Germinal center (tissue), 1 donor: Measurements from ENCODE around the gene GALNT1.
"Not testable (repeated sequence)": the region's sequence is repeated elsewhere in the genome, so short reads cannot be mapped to it uniquely, and the experiment has no call there.

Source experiments
- DNase-seq: peaks from one replicate; pipeline ENCODE4 v3.0.0; 2012; ENCODE audit warnings: mixed read lengths, low spot score

The GALNT1 gene

DNA sequence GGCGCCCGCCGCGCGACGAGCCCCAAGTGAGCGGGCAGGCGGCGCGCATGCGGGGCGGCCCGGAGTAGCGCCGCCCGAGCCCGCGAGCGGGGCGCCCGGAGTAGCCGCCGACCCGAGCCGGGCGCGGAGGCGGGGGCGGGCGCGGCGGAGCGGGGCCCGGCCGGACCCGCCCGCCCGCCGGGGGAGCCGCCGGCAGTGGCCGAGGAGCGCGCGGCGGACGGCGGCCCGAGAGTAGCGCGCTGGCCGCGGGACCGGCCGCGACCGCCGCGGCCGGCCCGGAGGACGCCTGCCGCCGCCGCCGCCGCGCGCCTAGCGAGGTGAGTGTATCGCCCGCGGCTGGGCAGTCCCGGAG is at the start of gene GALNT1:
Gene GALNT1 (plus strand): TSS at position 195 of the 352 bp plus-strand sequence. CDS start 72,923 bp downstream, outside the sequence.
- no peak for DNase-seq

GRCh38 chr18:35533916-35534405 is 47.6 kb upstream of the GALNT1 start:
- DNase-seq: no peak

DNA sequence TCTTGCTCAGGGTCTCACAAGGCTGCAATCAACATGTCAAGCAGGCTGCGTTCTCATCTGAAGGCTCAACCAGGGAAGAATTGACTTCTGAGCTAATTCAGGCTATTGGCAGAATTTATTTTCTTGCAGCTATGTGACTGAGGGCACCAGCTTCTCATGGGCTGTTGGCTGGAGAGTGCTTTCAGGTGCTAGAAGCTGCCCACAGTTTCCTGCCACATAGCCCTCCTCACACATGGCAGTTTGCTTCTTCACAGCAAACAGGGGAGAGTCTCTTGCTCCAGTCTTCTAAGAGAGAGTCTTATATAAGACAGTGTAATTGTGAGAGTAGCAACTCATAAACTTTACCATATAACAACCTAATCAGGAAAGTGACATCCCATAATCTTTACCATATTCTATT is 46.2 kb upstream of the GALNT1 start:
- DNase-seq: no peak

DNA sequence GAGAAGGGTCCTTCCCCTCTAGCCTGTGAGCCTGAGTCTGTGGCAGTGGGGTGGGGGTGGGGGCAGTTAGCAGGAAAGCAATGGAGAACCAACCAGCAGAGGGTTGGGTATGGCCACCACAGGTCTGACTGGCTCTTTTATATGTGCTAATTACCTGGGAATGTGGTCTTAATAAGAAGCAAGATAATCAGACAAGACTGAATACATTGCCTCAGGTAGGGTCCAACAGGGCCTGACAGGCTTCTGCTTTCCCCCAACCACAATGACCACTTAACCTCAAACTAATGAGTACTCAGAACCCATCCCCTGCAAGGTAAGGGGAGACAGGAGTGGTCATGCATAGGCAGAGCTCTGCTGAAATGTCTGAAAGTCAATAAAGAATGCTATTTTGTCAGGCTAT is 39.2 kb upstream of the GALNT1 start:
- DNase-seq: no peak

- no peak for DNase-seq
These were observed 34.4 kb upstream of the GALNT1 start for GRCh38 chr18:35547008-35547605.

GRCh38 chr18:35549564-35549963 is 32.0 kb upstream of the GALNT1 start:
- no peak for DNase-seq

GRCh38 chr18:35553300-35553699 is 28.2 kb upstream of the GALNT1 start:
- no peak for DNase-seq

GRCh38 chr18:35555538-35555937 is 26.0 kb upstream of the GALNT1 start:
- DNase-seq: not testable (repeated sequence)

DNA sequence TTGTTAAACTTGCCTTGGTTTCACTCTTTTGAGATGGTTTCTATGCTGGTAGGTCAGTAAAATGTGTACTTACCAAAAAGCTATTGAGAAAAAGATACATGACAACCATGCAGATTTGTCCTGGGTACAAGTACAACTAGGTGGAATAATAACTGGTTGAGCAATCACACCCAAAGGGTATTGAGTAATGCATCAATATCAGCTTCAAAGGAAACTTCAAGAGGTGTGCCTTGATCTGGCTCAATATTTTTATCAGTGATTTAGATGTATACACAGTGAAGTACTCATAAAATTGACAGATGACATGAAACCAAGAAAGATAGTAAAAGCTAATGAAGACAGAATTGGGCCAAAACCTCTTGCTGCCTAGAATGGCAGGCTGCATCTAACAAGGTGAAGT is 21.7 kb upstream of the GALNT1 start:
- no peak for DNase-seq

DNA sequence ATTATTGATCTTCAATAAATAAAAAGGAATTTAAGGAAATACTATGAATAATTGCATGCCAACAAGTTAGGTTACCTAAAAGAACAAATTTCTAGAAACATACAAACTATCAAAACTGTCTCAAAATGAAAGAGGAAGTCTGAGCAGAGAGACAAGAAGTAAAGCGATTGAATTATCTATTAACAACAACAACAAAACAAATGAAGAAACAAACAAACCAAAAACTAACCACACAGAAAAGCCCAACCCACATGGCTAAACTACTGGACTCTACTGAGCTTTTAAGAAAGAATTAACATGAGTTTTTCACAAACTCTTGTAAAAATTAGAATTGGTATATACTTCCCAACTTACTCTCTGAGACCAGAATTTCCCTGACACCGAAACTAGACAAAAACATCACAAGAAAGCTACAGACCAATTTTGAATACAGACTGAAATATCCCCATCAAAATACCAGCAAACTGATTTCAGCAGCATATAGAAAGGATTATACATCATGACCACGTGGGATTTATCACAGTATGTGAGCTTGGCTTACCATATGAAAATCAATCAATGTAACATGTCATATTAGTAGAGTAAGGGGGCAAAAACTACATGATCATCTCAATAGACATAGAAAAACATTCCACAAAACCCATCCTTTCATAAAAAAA is 16.6 kb upstream of the GALNT1 start:
- DNase-seq: no peak

- no peak for DNase-seq
These were observed 15.5 kb upstream of the GALNT1 start for GRCh38 chr18:35566019-35566418.

GRCh38 chr18:35570182-35570581 is 11.4 kb upstream of the GALNT1 start:
- DNase-seq: no peak

DNA sequence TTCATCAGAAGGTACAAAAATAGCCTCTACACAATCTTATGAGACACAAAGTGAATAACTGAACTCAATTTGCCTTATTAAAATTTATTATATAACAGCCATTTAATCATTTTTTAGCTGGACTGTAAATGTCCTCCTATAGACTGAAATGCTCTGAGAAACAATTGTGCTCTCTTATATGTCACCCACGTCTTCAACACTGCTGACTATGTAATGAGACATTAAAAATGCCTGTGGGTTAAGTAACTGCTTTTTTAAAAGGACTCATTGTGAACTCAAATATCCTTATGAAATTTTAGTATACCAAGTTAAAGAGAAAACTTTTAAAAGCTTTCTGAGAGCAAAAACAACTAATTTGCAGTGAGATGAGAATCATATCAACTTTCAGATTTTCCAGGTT is 10.4 kb upstream of the GALNT1 start:
- DNase-seq: no peak

GRCh38 chr18:35572644-35573043 is 8.9 kb upstream of the GALNT1 start:
- DNase-seq: no peak

DNA sequence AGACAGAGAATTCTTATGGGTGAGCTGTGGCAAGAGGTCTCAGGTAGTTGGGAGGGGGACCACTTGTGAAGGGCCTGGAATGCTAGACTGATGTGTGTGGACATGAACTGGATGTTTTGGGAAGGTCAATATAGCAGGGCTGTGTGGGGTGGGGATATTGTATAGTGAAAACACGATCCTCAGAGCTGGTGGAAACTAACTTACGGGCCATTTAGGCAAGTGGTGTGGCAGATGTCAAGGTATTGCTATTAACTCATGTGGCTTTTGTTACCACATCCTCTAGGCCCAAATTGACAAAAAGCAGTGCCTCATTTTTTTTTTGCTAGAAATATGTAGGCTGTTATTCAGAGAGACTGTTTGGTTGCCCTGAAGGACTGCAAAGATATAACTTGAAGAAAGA is 8.0 kb upstream of the GALNT1 start:
- DNase-seq: no peak

DNA sequence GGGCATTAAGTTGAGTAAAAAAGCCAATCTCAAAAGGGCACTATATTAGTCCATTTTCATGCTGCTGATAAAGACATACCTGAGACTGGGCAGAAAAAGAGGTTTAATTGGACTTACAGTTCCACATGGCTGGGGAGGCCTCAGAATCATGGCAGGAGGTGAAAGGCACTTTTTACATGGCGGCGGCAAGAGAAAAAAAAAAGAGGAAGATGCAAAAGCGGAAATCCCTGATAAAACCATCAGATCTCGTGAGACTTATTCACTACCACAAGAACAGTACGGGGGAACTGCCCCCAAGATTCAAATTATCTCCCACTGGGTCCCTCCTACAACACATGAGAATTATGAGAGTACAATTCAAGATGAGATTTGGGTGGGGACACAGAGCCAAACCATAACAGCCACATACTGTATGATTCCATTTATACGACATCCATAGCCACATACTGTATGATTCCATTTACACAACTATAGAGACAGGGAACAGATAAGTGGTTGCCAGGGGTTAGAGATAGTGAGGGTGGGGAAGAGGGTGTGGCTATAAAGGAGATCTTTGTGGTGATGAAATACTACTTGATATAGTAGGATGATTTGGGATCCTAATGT is 5.2 kb upstream of the GALNT1 start:
- not testable (repeated sequence) for DNase-seq

DNA sequence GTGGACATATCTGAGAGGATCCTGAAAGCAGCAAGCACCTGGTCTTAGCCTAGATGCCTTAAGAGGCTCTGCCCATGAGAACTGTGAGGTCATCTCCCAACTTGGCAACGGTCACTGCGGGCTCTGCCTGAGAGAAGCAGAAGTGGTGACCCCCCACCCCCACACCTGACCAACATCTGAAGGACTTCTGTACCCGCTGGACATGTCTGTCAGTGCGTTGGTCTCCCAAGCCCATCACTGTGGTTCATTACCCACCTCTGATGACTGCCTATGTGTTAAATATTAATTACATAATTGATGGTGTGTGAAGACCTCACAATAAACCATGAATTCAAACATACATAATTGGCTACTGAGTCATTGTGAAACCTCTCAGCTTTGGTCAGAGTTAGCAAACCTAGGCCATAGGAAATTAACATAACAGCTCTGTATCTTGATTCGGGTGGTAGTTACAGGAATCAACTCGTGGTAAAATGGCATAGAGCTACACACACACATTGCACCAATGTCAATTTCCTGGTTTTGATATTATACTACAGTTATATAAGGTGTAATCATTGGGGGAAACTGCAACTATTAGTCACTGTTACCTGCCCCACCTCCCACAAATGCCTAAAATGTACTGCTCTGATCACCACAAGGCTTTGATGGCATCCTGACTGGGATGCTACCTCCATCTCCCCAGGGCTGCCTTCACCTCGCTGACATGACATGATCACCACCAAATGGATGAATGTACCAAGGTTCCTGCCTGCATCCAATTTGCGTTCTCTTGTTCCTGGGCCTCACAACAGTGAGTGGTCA is 4.3 kb upstream of the GALNT1 start:
- DNase-seq: no peak

DNA sequence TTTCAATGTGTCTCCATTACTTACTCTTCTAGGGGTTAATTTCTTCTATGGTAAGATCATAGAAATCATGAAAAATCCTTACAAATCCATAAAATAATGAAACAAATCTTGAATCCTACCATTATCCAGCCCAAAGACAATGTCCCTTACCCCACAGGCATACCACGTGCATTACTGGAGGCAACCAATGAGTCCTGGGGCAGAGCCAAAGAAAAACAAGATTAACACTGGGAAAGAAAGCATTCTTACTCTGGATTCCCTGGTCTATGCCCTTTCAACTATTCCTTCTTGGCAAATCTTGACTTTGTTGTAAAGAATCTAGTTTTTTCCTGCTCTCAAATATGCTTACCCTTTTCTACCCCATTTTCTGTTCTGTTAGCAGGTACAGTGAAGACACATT is 3.1 kb upstream of the GALNT1 start:
- DNase-seq: no peak

GRCh38 chr18:35578936-35579335 is 2.6 kb upstream of the GALNT1 start:
- DNase-seq: no peak

DNA sequence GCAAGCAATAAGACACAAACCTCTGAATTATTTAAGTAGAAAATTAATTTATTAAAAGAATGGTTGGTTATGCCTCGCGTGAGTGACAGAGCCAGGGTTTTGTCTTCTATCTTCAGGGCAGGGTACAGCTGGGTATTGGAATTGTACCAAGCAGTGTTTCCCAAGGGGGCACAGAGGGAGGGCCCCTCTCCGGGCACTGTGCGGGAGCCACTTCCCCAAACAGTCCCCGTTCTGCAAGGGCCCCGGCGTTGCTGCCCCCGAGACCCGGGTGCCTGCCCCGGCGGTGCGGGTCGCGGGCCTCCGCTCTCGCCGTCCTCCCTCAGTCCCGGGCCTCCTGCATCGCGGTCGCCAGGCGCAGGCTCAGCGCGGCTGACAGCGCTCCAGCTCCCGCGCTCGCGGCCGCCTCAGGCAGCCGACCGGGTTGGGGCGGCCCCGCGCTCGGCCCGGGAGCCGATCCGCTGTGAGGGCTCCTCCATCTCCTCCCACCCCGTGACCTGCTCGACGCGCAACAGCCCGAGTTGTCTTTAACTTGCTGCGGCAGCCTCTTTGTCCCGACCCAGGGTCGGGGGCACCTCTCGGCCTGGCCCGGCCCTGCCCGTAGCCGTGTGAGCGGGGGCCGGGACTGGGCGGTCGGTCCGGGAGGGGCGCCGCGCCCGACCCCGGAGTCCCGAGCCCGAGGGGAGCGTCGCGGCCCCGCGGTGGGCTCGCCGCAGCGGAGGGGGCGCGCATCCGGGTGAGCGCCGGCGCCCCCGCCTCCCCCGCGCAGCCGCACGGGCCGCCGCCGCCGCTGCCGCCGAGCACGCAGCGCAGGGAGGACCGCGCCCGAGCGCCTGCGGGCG is 620 bp upstream of the GALNT1 start:
- DNase-seq: peak; percentile 54

DNA sequence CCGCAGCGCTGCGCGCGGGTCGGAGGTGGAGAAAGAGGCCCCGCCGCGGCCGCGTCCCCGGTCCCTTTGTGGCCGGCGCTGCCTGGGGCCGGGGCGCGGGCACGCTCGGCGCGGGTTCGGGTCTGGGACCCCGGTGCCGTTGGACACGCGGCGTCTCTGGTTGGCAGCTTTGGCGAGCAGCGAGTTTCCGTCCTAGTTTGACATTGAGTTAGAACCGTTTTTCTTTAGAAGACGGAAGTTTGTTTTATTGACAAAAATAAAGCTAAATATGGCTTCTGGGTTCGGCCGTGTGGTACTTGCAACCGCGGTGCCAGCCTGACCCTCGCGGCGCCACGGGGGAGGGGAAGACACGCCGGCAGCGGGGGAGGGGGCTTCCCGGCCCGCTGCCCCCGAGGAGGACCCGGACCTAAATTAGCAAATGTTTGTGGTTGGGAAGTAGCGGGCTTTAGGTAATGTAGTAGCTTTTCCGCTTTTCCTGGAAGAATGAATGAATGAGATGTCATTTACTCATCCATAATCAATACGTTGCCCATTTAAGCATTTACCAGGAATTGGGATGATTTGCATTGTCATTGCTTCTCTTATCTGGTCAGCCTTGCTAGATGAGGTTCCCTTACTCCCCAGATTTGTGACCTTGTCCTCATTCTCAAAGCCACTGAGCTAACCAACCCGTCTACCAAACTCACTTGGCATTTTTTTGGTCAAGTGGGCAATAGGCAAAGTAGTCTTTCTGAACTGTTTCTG is 530 bp downstream of the GALNT1 start:
- DNase-seq: no peak
